ENCODE measurements around the gene MYH8. TPM values are rescaled to one million over a fixed set of nuclear protein-coding genes. Genes with fewer than 3 reads are reported as not detected.

Gene MYH8
- total and polyA plus RNA-seq, 10 of the 15 experiments (the other 5 are each of a cell fraction or from before 2014, with no cell fraction given): 0.01 to 0.03 TPM; not detected in 8

GRCh38 chr17:10360578-10360977 is 61.2 kb downstream of the MYH8 start:
- Histone ChIP-seq H3K4me3 (no peak overlapping the region), H3K79me2 (ENCODE audit: control insufficient read depth, insufficient read depth, low read length) (no peaks in the 10 kb centered on the region), H3K9ac (ENCODE audit: control insufficient read depth, insufficient read depth, low read length) (no peak overlapping the region), H3K9me3 (replicated peaks; ENCODE audit: control insufficient read depth, insufficient read depth, low read length) (no peaks in the 10 kb centered on the region), H3K36me3 (ENCODE audit: control insufficient read depth in 2 of 2, insufficient read depth in 2 of 2, low read length in 1 of 2) (no peaks in the 10 kb centered on the region), H4K20me1 (ENCODE audit: control insufficient read depth, insufficient read depth) (no peaks in the 10 kb centered on the region), H2AFZ (ENCODE audit: control insufficient read depth, low read depth, low read length) (no peak overlapping the region), H3K4me2 (ENCODE audit: control insufficient read depth, insufficient read depth) (no peak overlapping the region), H3K4me1 (ENCODE audit: control insufficient read depth, insufficient read depth, low read length) (no peaks in the 10 kb centered on the region), H3K27ac (ENCODE audit: control insufficient read depth, insufficient read depth) (no peak overlapping the region), H3K27me3 (replicated peaks in 1 of 2; ENCODE audit: control insufficient read depth in 2 of 2, insufficient read depth in 2 of 2, low read length in 1 of 2) (no peaks in the 10 kb centered on the region)
- FAIRE-seq (no peak), ATAC-seq (no peak), DNase-seq (ENCODE audit: low read depth, low spot score) (no peak)
- SMC1A ChIA-PET (ENCODE audit: uncharacterized antibody, unreplicated experiment): no interaction called here
- intact Hi-C loops (cut with micrococcal nuclease; ENCODE audit: unreplicated experiment): no loop called here
- POLR2A ChIA-PET: no interaction called here
- no TSS peak for BruUV-seq (replicated peaks)
- in situ Hi-C loops (cut with MboI): no loop called here
- no peak for TF ChIP-seq EED (IDR thresholded peaks at IDR 0.05; ENCODE audit: low read depth)
- CTCF ChIA-PET: no interaction called here
- RAD21 ChIA-PET (ENCODE audit: unreplicated experiment): no interaction called here

GRCh38 chr17:10357768-10358167 is 64.0 kb downstream of the MYH8 start:
- in situ Hi-C loops (cut with MboI): no loop called here
- FAIRE-seq: no peak
- Histone ChIP-seq H3K27me3 (replicated peaks in 1 of 2; ENCODE audit: control insufficient read depth in 2 of 2, insufficient read depth in 2 of 2, low read length in 1 of 2) (no peaks in the 10 kb centered on the region), H3K79me2 (ENCODE audit: control insufficient read depth, insufficient read depth, low read length) (no peaks in the 10 kb centered on the region), H2AFZ (ENCODE audit: control insufficient read depth, low read depth, low read length) (no peak overlapping the region), H3K4me1 (ENCODE audit: control insufficient read depth, insufficient read depth, low read length) (no peaks in the 10 kb centered on the region), H3K36me3 (ENCODE audit: control insufficient read depth in 2 of 2, insufficient read depth in 2 of 2, low read length in 1 of 2) (no peaks in the 10 kb centered on the region), H3K27ac (ENCODE audit: control insufficient read depth, insufficient read depth) (no peak overlapping the region), H3K9me3 (replicated peaks; ENCODE audit: control insufficient read depth, insufficient read depth, low read length) (no peaks in the 10 kb centered on the region), H3K9ac (ENCODE audit: control insufficient read depth, insufficient read depth, low read length) (no peak overlapping the region), H3K4me3 (no peak overlapping the region), H4K20me1 (ENCODE audit: control insufficient read depth, insufficient read depth) (no peaks in the 10 kb centered on the region), H3K4me2 (ENCODE audit: control insufficient read depth, insufficient read depth) (no peak overlapping the region)
- 0% methylated on average over 4 of the region's 4 CpGs for whole genome bisulfite sequencing (ENCODE audit: insufficient coverage, insufficient replicate concordance, low lambda C conversion rate, missing lambda C conversion rate)
- ChIA-PET SMC1A (ENCODE audit: uncharacterized antibody, unreplicated experiment) (no interaction called here), CTCF (interaction anchor here (0.5 to 1.7 kb wide), 4 partner anchors 10 to 145 kb away, joined by 3 to 5 read pairs (median 4); no protein-coding TSS in a partner anchor), POLR2A (no interaction called here), RAD21 (ENCODE audit: unreplicated experiment) (no interaction called here)
- intact Hi-C loops (cut with micrococcal nuclease; ENCODE audit: unreplicated experiment): loop anchor here (2.0 kb wide), 1 partner anchor 63 kb away; no protein-coding TSS in a partner anchor
- ATAC-seq: peak; percentile 87
- no peak for DNase-seq (ENCODE audit: low read depth, low spot score)
- TF ChIP-seq IRF3 (IDR thresholded peaks at IDR 0.05) (no peak), SMC3 (IDR thresholded peaks at IDR 0.05; ENCODE audit: borderline replicate concordance, low read length) (peak; percentile 57), CTCF (IDR thresholded peaks at IDR 0.05 in 2 of 3, conservative IDR thresholded peaks at IDR 0.05 in 1 of 3; ENCODE audit: control insufficient read depth in 2 of 3, extremely low read depth in 1 of 3, insufficient read depth in 1 of 3, low read depth in 3 of 3, low read length in 3 of 3) (peak; percentile 53 to 67 (median 56))
- no TSS peak for BruUV-seq (replicated peaks)
